Left colon (tissue), 2 donors: ENCODE results near the gene CLCF1. TPM values are rescaled to one million over a fixed set of nuclear protein-coding genes. Genes with fewer than 3 reads are reported as not detected.

ENCODE experiments used
- ATAC-seq: fragments of 200-7000 bp; cut with Tn5 transposase; one replicate; pipeline ENCODE4 v1.9.1; 2020; ENCODE audit warnings: mild to moderate bottlenecking, moderate library complexity
- DNase-seq, 2 donors: peaks; one replicate each; pipeline ENCODE4 v3.0.0-alpha.2; 2020
- intact Hi-C, 2 donors: fragments of 100-400 bp; cut with DNase I in 1 of 2; cut with micrococcal nuclease in 1 of 2; formaldehyde crosslinking; loops; one replicate each; pipeline versions ENCODE4 v1.11.2 to v1.14.0; 2022; cut with DNase I, micrococcal nuclease
- long read RNA-seq: library from polyadenylated mRNA; unstranded; transcript quantifications from one replicate; pipeline ENCODE4 v2.0.0, GENCODE V29; 2021
- total RNA-seq, 2 donors: library from RNA; stranded (reverse); fragmentation: NEBNext Ultra II Directional; extraction: Animal tissue kit (Norgen Biotek cat#: 25700); gene quantifications; one replicate each; pipeline ENCODE4 v1.2.1, GENCODE V29; 2021
- donor health status: DM: no; HTN: no; CAD: no.
- donor health status: DM: yes; HTN: yes; CAD: no.

The CLCF1 gene
- 1 to 10 TPM; 2.2 to 2.4 TPM for total RNA-seq
- long read RNA-seq, partial matches to known transcripts = 1 of 6 reads
- long read RNA-seq, other reads (novel, unspliced or antisense) = 4 of 6 reads

GRCh38 chr11:67372993-67373647 lies at the start of gene CLCF1:
TSS of gene CLCF1 (minus strand) at chr11:67373598. CDS start at chr11:67373539, 59 bp downstream.
- intact Hi-C loops = no loop called here
- ATAC-seq (peak; percentile 60), DNase-seq (peak; percentile 72 to 78)

GRCh38 chr11:67422891-67423290 lies 49.5 kb upstream of the CLCF1 start:
- no peak for ATAC-seq
- no peak for DNase-seq
- intact Hi-C loops = no loop called here

- intact Hi-C loops = no loop called here
- no peak for DNase-seq
- ATAC-seq = peak; percentile 22
Measured at GRCh38 chr11:67421430-67422031, 48.1 kb upstream of the CLCF1 start.

- intact Hi-C loops = no loop called here
- peak; percentile 96 to 99 for DNase-seq
- ATAC-seq = peak; percentile 92
Measured at GRCh38 chr11:67420646-67421429, 47.4 kb upstream of the CLCF1 start.

GRCh38 chr11:67420147-67420645 lies 46.8 kb upstream of the CLCF1 start:
- DNase-seq (no peak), ATAC-seq (no peak)
- intact Hi-C loops = no loop called here

GRCh38 chr11:67419325-67420049 lies 46.1 kb upstream of the CLCF1 start:
- ATAC-seq (no peak), DNase-seq (no peak)
- intact Hi-C loops = no loop called here

- DNase-seq (no peak), ATAC-seq (no peak)
- intact Hi-C loops = no loop called here
Measured at GRCh38 chr11:67418476-67419281, 45.3 kb upstream of the CLCF1 start.

GRCh38 chr11:67417425-67417824 lies 44.0 kb upstream of the CLCF1 start:
- no peak for DNase-seq
- intact Hi-C loops = no loop called here
- no peak for ATAC-seq

- DNase-seq (peak in 1 of 2 donors; percentile 70), ATAC-seq (peak; percentile 0)
- intact Hi-C loops = no loop called here
Measured at GRCh38 chr11:67416416-67417335, 43.3 kb upstream of the CLCF1 start.

- intact Hi-C loops = no loop called here
- DNase-seq = peak in 1 of 2 donors; percentile 76
- peak; percentile 69 for ATAC-seq
Measured at GRCh38 chr11:67415501-67416304, 42.3 kb upstream of the CLCF1 start, which contains the start of gene CARNS1. TSS of gene CARNS1 (plus strand) at chr11:67415678. CDS start at chr11:67416200, 522 bp downstream.

GRCh38 chr11:67413266-67413849 lies 40.0 kb upstream of the CLCF1 start:
- DNase-seq (no peak), ATAC-seq (no peak)
- intact Hi-C loops = no loop called here

GRCh38 chr11:67412495-67413179 lies 39.2 kb upstream of the CLCF1 start:
- DNase-seq (no peak), ATAC-seq (no peak)
- intact Hi-C loops = no loop called here

- no peak for ATAC-seq
- intact Hi-C loops = no loop called here
Measured at GRCh38 chr11:67411785-67412152, 38.4 kb upstream of the CLCF1 start.

GRCh38 chr11:67410984-67411784 lies 37.8 kb upstream of the CLCF1 start:
- no peak for ATAC-seq
- no peak for DNase-seq
- intact Hi-C loops = no loop called here

More at GRCh38 chr11:67411785-67412152, 38.4 kb upstream of the CLCF1 start:
- no peak for DNase-seq
